Subcutaneous abdominal adipose tissue (tissue), 5 donors: ENCODE measurements around the gene DHX34.

Source experiments
- H3K27ac ChIP-seq: one replicate; pipeline ENCODE4 v1.7.0; 2013; ENCODE audit warnings: low read depth, mild to moderate bottlenecking, inconsistent platforms, low read length, moderate library complexity
- H3K27me3 ChIP-seq, 5 donors: one replicate each; pipeline ENCODE4 v1.7.0; 2013; ENCODE audit warnings: low read length in 5 of 5, inconsistent platforms in 1 of 5; ENCODE audit not compliant: control insufficient read depth in 5 of 5, insufficient read depth in 4 of 5
- H3K36me3 ChIP-seq, 5 donors: one replicate each; pipeline ENCODE4 v1.7.0; 2013; ENCODE audit warnings: low read length in 5 of 5; ENCODE audit not compliant: control insufficient read depth in 5 of 5, insufficient read depth in 5 of 5
- H3K4me1 ChIP-seq, 5 donors: one replicate each; pipeline ENCODE4 v1.7.0; 2013; ENCODE audit warnings: low read length in 5 of 5, mild to moderate bottlenecking in 3 of 5, moderate library complexity in 1 of 5; ENCODE audit not compliant: control insufficient read depth in 5 of 5, insufficient read depth in 5 of 5
- H3K4me3 ChIP-seq, 5 donors: one replicate each; pipeline ENCODE4 v1.7.0; 2013; ENCODE audit warnings: low read length in 5 of 5, low read depth in 1 of 5
- H3K9ac ChIP-seq, 5 donors: one replicate each; pipeline ENCODE4 v1.7.0; 2013; ENCODE audit warnings: low read length in 5 of 5, mild to moderate bottlenecking in 4 of 5, moderate library complexity in 3 of 5
- H3K9me3 ChIP-seq, 5 donors: one replicate each; pipeline ENCODE4 v1.7.0; 2013; ENCODE audit warnings: low read length in 5 of 5; ENCODE audit not compliant: control insufficient read depth in 5 of 5
- donor health status: healthy.
- donor health status: healthy.
- donor health status: healthy.
- donor health status: healthy.
- donor health status: healthy.

DHX34 gene

GRCh38 chr19:47413941-47414340 lies 64.8 kb downstream of the DHX34 start:
- H3K36me3 ChIP-seq = peaks cover 0 to 7% (median 0%) of the 10 kb centered on the region in 5 donors
- peaks cover 10 to 36% (median 32%) of the 10 kb centered on the region in 5 donors for H3K27me3 ChIP-seq
- H3K27ac ChIP-seq = no peak overlapping the region
- no peak overlapping the region for H3K4me3 ChIP-seq
- H3K4me1 ChIP-seq = peaks cover 0 to 15% (median 3%) of the 10 kb centered on the region in 5 donors
- H3K9me3 ChIP-seq = no peaks in the 10 kb centered on the region
- H3K9ac ChIP-seq = no peak overlapping the region

- Histone ChIP-seq H3K4me1 (peaks cover 0 to 15% (median 3%) of the 10 kb centered on the region in 5 donors), H3K27me3 (peaks cover 11 to 38% (median 33%) of the 10 kb centered on the region in 5 donors), H3K9ac (no peak overlapping the region), H3K4me3 (no peak overlapping the region), H3K36me3 (peaks cover 0 to 7% (median 0%) of the 10 kb centered on the region in 5 donors), H3K9me3 (no peaks in the 10 kb centered on the region), H3K27ac (no peak overlapping the region)
Observed at GRCh38 chr19:47414469-47414868, 65.4 kb downstream of the DHX34 start.

GRCh38 chr19:47415953-47416642 lies 67.0 kb downstream of the DHX34 start:
- Histone ChIP-seq H3K9ac (no peak overlapping the region), H3K4me3 (no peak overlapping the region), H3K9me3 (no peaks in the 10 kb centered on the region), H3K4me1 (peaks cover 0 to 15% (median 3%) of the 10 kb centered on the region in 5 donors), H3K27ac (no peak overlapping the region), H3K27me3 (peaks cover 20 to 51% (median 49%) of the 10 kb centered on the region in 5 donors), H3K36me3 (peaks cover 0 to 7% (median 0%) of the 10 kb centered on the region in 5 donors)

- Histone ChIP-seq H3K9me3 (no peaks in the 10 kb centered on the region), H3K9ac (no peak overlapping the region), H3K4me1 (peaks cover 0 to 15% (median 3%) of the 10 kb centered on the region in 5 donors), H3K27ac (no peak overlapping the region), H3K36me3 (peaks cover 0 to 7% (median 0%) of the 10 kb centered on the region in 5 donors), H3K4me3 (no peak overlapping the region), H3K27me3 (peaks cover 24 to 57% (median 54%) of the 10 kb centered on the region in 5 donors)
Observed at GRCh38 chr19:47416643-47416985, 67.5 kb downstream of the DHX34 start.

GRCh38 chr19:47417107-47417745 lies 68.1 kb downstream of the DHX34 start:
- Histone ChIP-seq H3K27ac (no peak overlapping the region), H3K4me3 (peak overlapping the region in 1 of 5 donors; percentile 0), H3K36me3 (peaks cover 0 to 7% (median 0%) of the 10 kb centered on the region in 5 donors), H3K27me3 (peaks cover 28 to 59% (median 57%) of the 10 kb centered on the region in 5 donors), H3K9ac (no peak overlapping the region), H3K4me1 (peaks cover 0 to 15% (median 3%) of the 10 kb centered on the region in 5 donors), H3K9me3 (no peaks in the 10 kb centered on the region)

GRCh38 chr19:47417746-47418691 lies 68.9 kb downstream of the DHX34 start:
- Histone ChIP-seq H3K9me3 (no peaks in the 10 kb centered on the region), H3K27me3 (peaks cover 36 to 67% (median 64%) of the 10 kb centered on the region in 5 donors), H3K36me3 (peaks cover 0 to 7% (median 0%) of the 10 kb centered on the region in 5 donors), H3K27ac (no peak overlapping the region), H3K4me3 (peak overlapping the region in 4 of 5 donors; percentile 42 to 59 (median 54)), H3K9ac (no peak overlapping the region), H3K4me1 (peaks cover 0 to 15% (median 3%) of the 10 kb centered on the region in 5 donors)

GRCh38 chr19:47418692-47419029 lies 69.5 kb downstream of the DHX34 start:
- no peak overlapping the region for H3K27ac ChIP-seq
- peak overlapping the region in 4 of 5 donors; percentile 42 to 59 (median 54) for H3K4me3 ChIP-seq
- H3K36me3 ChIP-seq = peaks cover 0 to 7% (median 0%) of the 10 kb centered on the region in 5 donors
- no peaks in the 10 kb centered on the region for H3K9me3 ChIP-seq
- H3K27me3 ChIP-seq = peaks cover 42 to 74% (median 70%) of the 10 kb centered on the region in 5 donors
- peaks cover 0 to 15% (median 3%) of the 10 kb centered on the region in 5 donors for H3K4me1 ChIP-seq
- no peak overlapping the region for H3K9ac ChIP-seq

GRCh38 chr19:47419030-47419783 lies 70.1 kb downstream of the DHX34 start, which contains the start of gene MEIS3:
Gene MEIS3, minus strand, starts transcription at chr19:47419527. Its CDS starts 446 bp downstream, at chr19:47419081.
- H3K9ac ChIP-seq = no peak within 1 kb of the TSS
- H3K4me3 ChIP-seq = peak within 1 kb of the TSS in 4 of 5 donors; percentile 42 to 59 (median 54)
- H3K4me1 ChIP-seq = peaks cover 0 to 15% (median 3%) of the 10 kb centered on the region in 5 donors
- H3K9me3 ChIP-seq = no peaks in the 10 kb centered on the region
- no peak within 1 kb of the TSS for H3K27ac ChIP-seq
- H3K36me3 ChIP-seq = peaks cover 0 to 4% (median 0%) of the 10 kb centered on the region in 5 donors
- peaks cover 47 to 75% (median 73%) of the 10 kb centered on the region in 5 donors for H3K27me3 ChIP-seq

GRCh38 chr19:47419789-47420188 lies 70.7 kb downstream of the DHX34 start:
- peaks cover 0 to 15% (median 3%) of the 10 kb centered on the region in 5 donors for H3K4me1 ChIP-seq
- no peaks in the 10 kb centered on the region for H3K9me3 ChIP-seq
- peaks cover 51 to 76% (median 73%) of the 10 kb centered on the region in 5 donors for H3K27me3 ChIP-seq
- H3K36me3 ChIP-seq = no peaks in the 10 kb centered on the region
- H3K4me3 ChIP-seq = no peak overlapping the region
- no peak overlapping the region for H3K9ac ChIP-seq
- H3K27ac ChIP-seq = no peak overlapping the region
